Upper lobe of right lung (tissue), 1 donor: Measurements from ENCODE around the gene VPS13D. TPM values are rescaled to one million over a fixed set of nuclear protein-coding genes. Genes with fewer than 3 reads are reported as not detected.

Experiments
- ATAC-seq: fragments of 200-7000 bp; cut with Tn5 transposase; one replicate; pipeline ENCODE4 v1.9.1; 2020; ENCODE audit warnings: mild to moderate bottlenecking, moderate library complexity
- DNase-seq: peaks from one replicate; pipeline ENCODE4 v3.0.0-alpha.2; 2020
- H3K27ac ChIP-seq: fragments of 200-600 bp; one replicate; pipeline ENCODE4 v1.8.0; 2022
- H3K27me3 ChIP-seq: fragments of 200-600 bp; one replicate; pipeline ENCODE4 v1.8.0; 2022; ENCODE audit warnings: mild to moderate bottlenecking
- H3K36me3 ChIP-seq: fragments of 200-600 bp; one replicate; pipeline ENCODE4 v1.8.0; 2022
- H3K4me1 ChIP-seq: fragments of 200-600 bp; one replicate; pipeline ENCODE4 v1.8.0; 2022
- H3K4me3 ChIP-seq: fragments of 200-600 bp; one replicate; pipeline ENCODE4 v1.8.0; 2022; ENCODE audit warnings: mild to moderate bottlenecking
- H3K9me3 ChIP-seq: fragments of 200-600 bp; one replicate; pipeline ENCODE4 v1.8.0; 2022
- CTCF ChIP-seq: fragments of 200-600 bp; IDR thresholded peaks from one replicate; pipeline ENCODE4 v1.8.0; 2022; ENCODE audit warnings: antibody characterized with exemption
- intact Hi-C: fragments of 100-400 bp; cut with DNase I; formaldehyde crosslinking; loops from one replicate; pipeline ENCODE4 v1.11.0; 2022
- total RNA-seq: library from RNA; stranded (reverse); fragmentation: NEBNext Ultra II Directional; extraction: Animal tissue kit (Norgen Biotek cat#: 25700); gene quantifications from one replicate; pipeline ENCODE4 v1.2.1, GENCODE V29; 2021
- donor health status: DM: no; HTN: yes; CAD: no; lungs with severe emphysema.

The VPS13D gene
- total RNA-seq, 1 donor from 2014 or later, result 74.7 TPM

- intact Hi-C loops, result no loop called here
- H3K9me3 ChIP-seq, result no peaks in the 10 kb centered on the region
- peak overlapping the region; percentile 99 for H3K4me3 ChIP-seq
These were observed 420 bp upstream of the VPS13D start for GRCh38 chr1:12229386-12229834.

GRCh38 chr1:12230549-12231275, 882 bp downstream of the VPS13D start:
- Histone ChIP-seq H3K36me3 (peaks cover 11% of the 10 kb centered on the region), H3K4me1 (peaks cover 25% of the 10 kb centered on the region), H3K27me3 (no peaks in the 10 kb centered on the region), H3K27ac (peak overlapping the region; percentile 91), H3K4me3 (peak overlapping the region; percentile 99), H3K9me3 (no peaks in the 10 kb centered on the region)
- DNase-seq (peak; percentile 89), ATAC-seq (peak; percentile 86)
- no peak for TF ChIP-seq CTCF
- intact Hi-C loops, result no loop called here

More at GRCh38 chr1:12229386-12229834, 420 bp upstream of the VPS13D start:
- Histone ChIP-seq H3K27ac (no peak overlapping the region), H3K27me3 (no peaks in the 10 kb centered on the region), H3K4me1 (peaks cover 25% of the 10 kb centered on the region), H3K36me3 (no peaks in the 10 kb centered on the region)
- ATAC-seq (no peak), DNase-seq (no peak)
- no peak for TF ChIP-seq CTCF

- Histone ChIP-seq H3K4me1 (peaks cover 25% of the 10 kb centered on the region), H3K9me3 (no peaks in the 10 kb centered on the region), H3K27ac (peak overlapping the region; percentile 91), H3K4me3 (peak overlapping the region; percentile 99), H3K27me3 (no peaks in the 10 kb centered on the region), H3K36me3 (peaks cover 16% of the 10 kb centered on the region)
- ATAC-seq (no peak), DNase-seq (no peak)
- no peak for TF ChIP-seq CTCF
- intact Hi-C loops, result no loop called here
These were observed 1.4 kb downstream of the VPS13D start for GRCh38 chr1:12231276-12231595.

- no peak for TF ChIP-seq CTCF
- intact Hi-C loops, result no loop called here
- H3K27ac ChIP-seq, result no peak overlapping the region
- H3K9me3 ChIP-seq, result no peaks in the 10 kb centered on the region
- peaks cover 23% of the 10 kb centered on the region for H3K36me3 ChIP-seq
- peaks cover 25% of the 10 kb centered on the region for H3K4me1 ChIP-seq
- DNase-seq (no peak), ATAC-seq (no peak)
- H3K4me3 ChIP-seq, result no peak overlapping the region
- no peaks in the 10 kb centered on the region for H3K27me3 ChIP-seq
These were observed 2.4 kb downstream of the VPS13D start for GRCh38 chr1:12232221-12232620.

- no peak for ATAC-seq
- no peak for DNase-seq
These were observed 14.2 kb downstream of the VPS13D start for GRCh38 chr1:12244078-12244477.

More at GRCh38 chr1:12244078-12244477, 14.2 kb downstream of the VPS13D start:
- peaks cover 80% of the 10 kb centered on the region for H3K36me3 ChIP-seq
- H3K27me3 ChIP-seq, result no peaks in the 10 kb centered on the region
- intact Hi-C loops, result no loop called here
- TF ChIP-seq CTCF, result peak; percentile 22
- H3K4me1 ChIP-seq, result no peaks in the 10 kb centered on the region
- no peak overlapping the region for H3K4me3 ChIP-seq
- no peak overlapping the region for H3K27ac ChIP-seq
- no peaks in the 10 kb centered on the region for H3K9me3 ChIP-seq
